Activated CD4-positive, alpha-beta T cell treated with anti-CD3 and anti-CD28 coated beads, Interleukin-2, amount 50 U/mL, for 48 hours (primary cell): ENCODE measurements around the gene SPRR2A.
"Not testable (repeated sequence)": the region's sequence is repeated elsewhere in the genome, so short reads cannot be mapped to it uniquely, and the experiment has no call there.

Source experiments
- DNase-seq, 2 experiments: peaks; one replicate each; pipeline ENCODE4 v3.0.0-alpha.2; 2020

Gene SPRR2A

DNA sequence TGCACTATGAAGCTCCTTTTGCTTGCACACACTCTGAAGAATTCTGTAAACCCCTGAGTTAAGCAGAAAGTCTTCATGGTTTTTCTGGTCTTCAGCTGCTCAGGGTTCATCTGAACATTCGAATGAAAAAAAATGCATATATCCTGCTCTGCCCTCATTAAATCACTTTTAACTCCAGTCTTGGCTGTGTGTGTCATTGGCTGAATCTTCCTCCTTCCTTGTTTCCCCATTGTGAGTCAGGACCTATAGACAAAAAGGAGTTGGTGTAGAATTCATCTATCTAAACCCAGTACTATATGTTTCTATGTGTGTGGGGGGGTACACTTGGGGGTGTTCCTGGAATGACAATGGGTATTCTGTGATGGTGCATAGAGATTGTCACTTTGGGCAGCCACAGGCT, 32.9 kb downstream of the SPRR2A start:
- DNase-seq = no peak

GRCh38 chr1:153023109-153023508, 34.2 kb downstream of the SPRR2A start:
- DNase-seq = no peak

DNA sequence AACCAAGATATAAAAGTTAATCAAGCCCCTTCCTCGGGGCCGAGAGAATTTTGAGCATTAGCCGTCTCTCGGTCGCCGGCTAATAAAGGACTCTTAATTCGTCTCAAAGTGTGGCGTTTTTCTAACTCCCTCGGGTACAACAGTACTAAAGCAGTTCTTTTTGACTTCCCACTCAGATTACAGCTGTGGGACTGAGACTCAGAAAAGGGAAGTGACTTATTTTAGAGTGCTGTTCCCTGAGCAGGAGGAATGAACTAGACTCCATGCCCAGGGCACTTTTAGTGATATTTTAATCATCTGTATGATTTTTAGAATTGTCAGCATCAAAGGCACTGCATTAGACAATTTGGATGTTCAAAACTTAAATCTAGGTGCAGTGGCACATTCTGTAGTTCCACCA, 35.0 kb downstream of the SPRR2A start:
- not testable (repeated sequence) for DNase-seq

GRCh38 chr1:153021829-153022228, 35.5 kb downstream of the SPRR2A start:
- not testable (repeated sequence) for DNase-seq

DNA sequence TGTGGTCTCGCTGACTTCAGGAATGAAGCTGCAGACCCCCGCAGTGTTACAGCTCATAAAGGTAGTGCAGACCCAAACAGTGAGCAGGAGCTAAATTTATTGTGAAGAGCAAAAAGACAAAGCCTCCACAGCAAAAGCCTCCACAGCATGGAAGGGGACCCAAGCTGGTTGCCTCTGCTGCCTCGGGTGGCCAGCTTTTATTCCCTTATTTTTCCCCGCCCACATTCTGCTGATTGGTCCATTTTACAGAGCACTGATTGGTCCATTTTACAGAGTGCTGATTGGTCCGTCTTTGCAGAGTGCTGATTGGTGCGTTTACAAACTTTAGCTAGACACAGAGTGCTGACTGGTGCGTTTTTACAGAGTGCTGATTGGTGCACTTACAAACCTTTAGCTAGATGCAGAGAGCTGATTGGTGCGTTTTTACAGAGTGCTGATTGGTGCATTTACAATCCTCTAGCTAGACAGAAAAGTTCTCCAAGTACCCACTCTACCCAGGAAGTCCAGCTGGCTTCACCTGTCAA, 46.0 kb downstream of the SPRR2A start:
- DNase-seq = not testable (repeated sequence)
